HEK293 (cell line): ENCODE results near the gene HMX1.

Experiments
- CTCF ChIA-PET: fragments of 350-600 bp; formaldehyde crosslinking; extraction: SDS; loops from one replicate; lab custom pipeline; 2021; ENCODE audit warnings: antibody characterized with exemption; lab: Yijun Ruan, JAX
- POLR2A ChIA-PET: fragments of 300-600 bp; formaldehyde crosslinking; extraction: SDS; loops from one replicate; lab custom pipeline; 2020; ENCODE audit warnings: antibody characterized with exemption, inconsistent platforms; lab: Yijun Ruan, JAX
- H3K27ac ChIP-seq: fragments of 200-500 bp; sonication (Bioruptor generic); 2 replicates; pipeline ENCODE4 v1.5.1; 2014; ENCODE audit warnings: low read depth, low read length, control low read depth, inconsistent platforms; ENCODE audit errors: extremely low read depth
- H3K36me3 ChIP-seq, 2 experiments: fragments of 200-500 bp in 1 of 2; sonication (Bioruptor generic) in 1 of 2; 1 replicate in 1 of 2; 2 replicates in 1 of 2; pipeline ENCODE4 v1.5.1; 2014 to 2017; ENCODE audit warnings: inconsistent platforms in 2 of 2, low read length in 2 of 2; ENCODE audit not compliant: control insufficient read depth in 2 of 2, insufficient read depth in 1 of 2
- H3K4me1 ChIP-seq: fragments of 200-500 bp; sonication (Bioruptor generic); 2 replicates; pipeline ENCODE4 v1.5.1; 2014; ENCODE audit warnings: mild to moderate bottlenecking, low read length, inconsistent platforms; ENCODE audit not compliant: control insufficient read depth, insufficient read depth
- H3K4me3 ChIP-seq: 2 replicates; pipeline ENCODE4 v1.5.1; 2011; ENCODE audit warnings: low read depth, mild to moderate bottlenecking, control low read depth, low read length, moderate library complexity
- H3K9me3 ChIP-seq: fragments of 200-500 bp; sonication (Bioruptor generic); 2 replicates; pipeline ENCODE4 v1.5.1; 2014; ENCODE audit warnings: low read depth, low read length, inconsistent platforms; ENCODE audit not compliant: control insufficient read depth, insufficient read depth
- KLF7 ChIP-seq: fragments of 450-650 bp; formaldehyde crosslinking; IDR thresholded peaks from 2 replicates; pipeline ENCODE4 v1.5.1; 2016; ENCODE audit warnings: missing biosample characterization, missing genetic modification characterization, borderline replicate concordance
- MEIS1 ChIP-seq: sonication (generic); formaldehyde crosslinking; IDR thresholded peaks from 2 replicates; pipeline ENCODE4 v1.8.1; 2022; ENCODE audit warnings: missing genetic modification reagents, mild to moderate bottlenecking, borderline replicate concordance
- SCRT2 ChIP-seq: fragments of 450-650 bp; formaldehyde crosslinking; IDR thresholded peaks from 2 replicates; pipeline ENCODE4 v1.5.1; 2016; ENCODE audit warnings: missing biosample characterization, missing genetic modification characterization
- SP2 ChIP-seq: fragments of 450-650 bp; formaldehyde crosslinking; IDR thresholded peaks from 2 replicates; pipeline ENCODE4 v1.5.1; 2016; ENCODE audit warnings: missing biosample characterization, missing genetic modification characterization
- ZFP37 ChIP-seq: fragments of 450-650 bp; formaldehyde crosslinking; IDR thresholded peaks from 2 replicates; pipeline ENCODE4 v1.5.1; 2016; ENCODE audit warnings: missing biosample characterization, missing genetic modification characterization
- ZNF2 ChIP-seq: fragments of 450-650 bp; formaldehyde crosslinking; IDR thresholded peaks from 2 replicates; pipeline ENCODE4 v1.5.1; 2016; ENCODE audit warnings: missing biosample characterization, missing genetic modification characterization
- ZNF530 ChIP-seq: fragments of 450-650 bp; formaldehyde crosslinking; IDR thresholded peaks from 2 replicates; pipeline ENCODE4 v1.5.1; 2016; ENCODE audit warnings: low read depth, missing biosample characterization, missing genetic modification characterization
- ZNF571 ChIP-seq: fragments of 450-650 bp; formaldehyde crosslinking; IDR thresholded peaks from 2 replicates; pipeline ENCODE4 v1.5.0; 2017; ENCODE audit warnings: missing biosample characterization, missing genetic modification characterization
- TF ChIP-seq, protein P1 (sequence below): fragments of 450-650 bp; formaldehyde crosslinking; IDR thresholded peaks from 2 replicates; pipeline ENCODE4 v1.5.1; 2016; ENCODE audit warnings: missing biosample characterization, missing genetic modification characterization
- TF ChIP-seq, protein P2 (sequence below): fragments of 450-650 bp; formaldehyde crosslinking; IDR thresholded peaks from 2 replicates; pipeline ENCODE4 v1.5.1; 2016; ENCODE audit warnings: missing biosample characterization, missing genetic modification characterization
- TF ChIP-seq, protein P3 (sequence below): fragments of 450-650 bp; formaldehyde crosslinking; IDR thresholded peaks from 2 replicates; pipeline ENCODE4 v1.5.1; 2016; ENCODE audit warnings: missing biosample characterization, missing genetic modification characterization
- TF ChIP-seq, protein P4 (sequence below): IDR thresholded peaks from 2 replicates; pipeline ENCODE4 v1.6.1; 2011; ENCODE audit warnings: mild to moderate bottlenecking, low read depth, low read length, borderline replicate concordance
- TF ChIP-seq, protein P5 (sequence below): fragments of 450-650 bp; formaldehyde crosslinking; IDR thresholded peaks from 2 replicates; pipeline ENCODE4 v1.5.1; 2016; ENCODE audit warnings: missing biosample characterization, missing genetic modification characterization
- TF ChIP-seq, protein P6 (sequence below): fragments of 450-650 bp; formaldehyde crosslinking; IDR thresholded peaks from 2 replicates; pipeline ENCODE4 v1.5.1; 2016; ENCODE audit warnings: missing biosample characterization, missing genetic modification characterization

HMX1 gene

DNA sequence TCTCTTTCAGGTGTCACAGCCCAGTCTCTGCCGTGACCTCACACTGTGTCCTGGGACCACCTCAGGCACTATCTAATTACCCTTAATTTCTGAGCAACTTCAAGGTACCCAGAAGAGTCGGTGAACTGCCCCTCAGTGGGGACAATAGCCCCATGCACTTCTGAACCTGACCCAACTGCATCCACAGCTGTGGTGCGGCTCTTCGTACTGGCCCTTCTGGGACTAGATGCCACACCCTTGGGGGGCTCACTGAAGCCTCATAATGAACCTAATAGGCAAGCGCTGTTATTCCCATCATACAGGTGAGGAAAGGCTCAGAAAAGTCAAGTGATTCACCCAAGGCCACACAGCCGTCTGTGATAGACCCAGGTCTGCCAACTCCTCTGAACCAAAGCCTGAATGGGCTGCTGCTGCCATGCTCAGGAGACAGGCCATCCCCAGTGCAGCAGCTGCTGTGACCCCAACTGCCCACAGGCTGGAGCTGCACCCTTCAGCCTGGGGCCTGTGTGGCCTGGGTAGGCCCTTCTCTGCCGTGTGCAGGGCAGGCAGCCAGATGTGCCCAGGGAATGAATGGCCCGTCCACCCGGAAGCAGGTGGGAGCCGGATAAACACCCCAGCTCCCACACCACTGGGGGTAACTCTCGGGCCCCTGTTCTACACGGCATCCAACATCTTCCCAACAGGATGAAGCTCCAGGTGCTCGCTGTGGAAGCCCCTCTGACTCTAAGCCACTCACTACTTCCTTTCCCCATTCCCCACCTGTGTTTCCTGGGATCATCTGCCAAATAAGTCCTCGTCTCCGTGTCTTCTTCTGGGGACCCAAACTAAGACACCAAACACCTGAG, 35.9 kb downstream of the HMX1 start:
- no peaks in the 10 kb centered on the region for H3K4me1 ChIP-seq
- ChIA-PET CTCF (interaction anchor here (1.2 kb wide), 1 partner anchor 11 kb away, joined by 6 read pairs; no protein-coding TSS in a partner anchor), POLR2A (no interaction called here)
- no peaks in the 10 kb centered on the region for H3K36me3 ChIP-seq
- H3K27ac ChIP-seq: no peak overlapping the region
- H3K4me3 ChIP-seq: no peak overlapping the region
- H3K9me3 ChIP-seq: no peaks in the 10 kb centered on the region
- TF ChIP-seq, protein P1, sequence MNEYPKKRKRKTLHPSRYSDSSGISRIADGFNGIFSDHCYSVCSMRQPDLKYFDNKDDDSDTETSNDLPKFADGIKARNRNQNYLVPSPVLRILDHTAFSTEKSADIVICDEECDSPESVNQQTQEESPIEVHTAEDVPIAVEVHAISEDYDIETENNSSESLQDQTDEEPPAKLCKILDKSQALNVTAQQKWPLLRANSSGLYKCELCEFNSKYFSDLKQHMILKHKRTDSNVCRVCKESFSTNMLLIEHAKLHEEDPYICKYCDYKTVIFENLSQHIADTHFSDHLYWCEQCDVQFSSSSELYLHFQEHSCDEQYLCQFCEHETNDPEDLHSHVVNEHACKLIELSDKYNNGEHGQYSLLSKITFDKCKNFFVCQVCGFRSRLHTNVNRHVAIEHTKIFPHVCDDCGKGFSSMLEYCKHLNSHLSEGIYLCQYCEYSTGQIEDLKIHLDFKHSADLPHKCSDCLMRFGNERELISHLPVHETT (tag by site-specific recombination): no peak
- TF ChIP-seq, protein P2, sequence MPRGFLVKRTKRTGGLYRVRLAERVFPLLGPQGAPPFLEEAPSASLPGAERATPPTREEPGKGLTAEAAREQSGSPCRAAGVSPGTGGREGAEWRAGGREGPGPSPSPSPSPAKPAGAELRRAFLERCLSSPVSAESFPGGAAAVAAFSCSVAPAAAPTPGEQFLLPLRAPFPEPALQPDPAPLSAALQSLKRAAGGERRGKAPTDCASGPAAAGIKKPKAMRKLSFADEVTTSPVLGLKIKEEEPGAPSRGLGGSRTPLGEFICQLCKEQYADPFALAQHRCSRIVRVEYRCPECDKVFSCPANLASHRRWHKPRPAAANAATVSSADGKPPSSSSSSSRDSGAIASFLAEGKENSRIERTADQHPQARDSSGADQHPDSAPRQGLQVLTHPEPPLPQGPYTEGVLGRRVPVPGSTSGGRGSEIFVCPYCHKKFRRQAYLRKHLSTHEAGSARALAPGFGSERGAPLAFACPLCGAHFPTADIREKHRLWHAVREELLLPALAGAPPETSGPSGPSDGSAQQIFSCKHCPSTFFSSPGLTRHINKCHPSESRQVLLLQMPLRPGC (tag by site-specific recombination): no peak
- TF ChIP-seq ZNF530 (no peak), SCRT2 (tag by site-specific recombination) (no peak), ZNF571 (tag by site-specific recombination) (no peak), KLF7 (tag by site-specific recombination) (no peak), ZNF2 (no peak)
- TF ChIP-seq, protein P3, sequence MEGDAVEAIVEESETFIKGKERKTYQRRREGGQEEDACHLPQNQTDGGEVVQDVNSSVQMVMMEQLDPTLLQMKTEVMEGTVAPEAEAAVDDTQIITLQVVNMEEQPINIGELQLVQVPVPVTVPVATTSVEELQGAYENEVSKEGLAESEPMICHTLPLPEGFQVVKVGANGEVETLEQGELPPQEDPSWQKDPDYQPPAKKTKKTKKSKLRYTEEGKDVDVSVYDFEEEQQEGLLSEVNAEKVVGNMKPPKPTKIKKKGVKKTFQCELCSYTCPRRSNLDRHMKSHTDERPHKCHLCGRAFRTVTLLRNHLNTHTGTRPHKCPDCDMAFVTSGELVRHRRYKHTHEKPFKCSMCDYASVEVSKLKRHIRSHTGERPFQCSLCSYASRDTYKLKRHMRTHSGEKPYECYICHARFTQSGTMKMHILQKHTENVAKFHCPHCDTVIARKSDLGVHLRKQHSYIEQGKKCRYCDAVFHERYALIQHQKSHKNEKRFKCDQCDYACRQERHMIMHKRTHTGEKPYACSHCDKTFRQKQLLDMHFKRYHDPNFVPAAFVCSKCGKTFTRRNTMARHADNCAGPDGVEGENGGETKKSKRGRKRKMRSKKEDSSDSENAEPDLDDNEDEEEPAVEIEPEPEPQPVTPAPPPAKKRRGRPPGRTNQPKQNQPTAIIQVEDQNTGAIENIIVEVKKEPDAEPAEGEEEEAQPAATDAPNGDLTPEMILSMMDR (tag by site-specific recombination): no peak

DNA sequence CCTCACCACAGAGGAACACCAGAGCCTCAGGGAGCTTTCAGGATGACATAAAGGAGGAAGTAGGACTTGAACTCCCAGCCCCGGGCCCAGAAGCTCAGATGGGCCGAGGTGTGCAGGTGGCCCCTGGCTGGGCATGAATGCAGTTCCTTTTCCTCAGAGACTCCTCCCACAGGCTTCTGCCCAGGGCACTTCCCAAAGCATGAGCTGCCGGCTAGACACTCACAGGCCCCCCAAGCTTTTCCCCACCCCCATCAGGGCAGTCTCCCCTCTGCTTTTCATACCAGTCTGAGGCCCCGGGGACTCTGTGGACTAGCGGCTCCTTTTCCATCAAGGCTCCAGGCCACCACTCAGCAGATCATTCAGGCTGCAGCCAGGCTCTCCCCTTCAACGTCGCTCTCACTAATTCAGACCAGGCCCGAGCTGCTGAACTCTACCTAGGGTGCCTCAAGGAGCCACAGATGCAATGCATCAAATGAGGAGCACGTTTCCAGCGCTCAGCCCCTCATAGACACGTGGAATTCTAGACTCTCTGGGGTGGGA, 36.9 kb downstream of the HMX1 start:
- Histone ChIP-seq H3K4me1 (no peaks in the 10 kb centered on the region), H3K9me3 (no peaks in the 10 kb centered on the region), H3K27ac (no peak overlapping the region), H3K36me3 (no peaks in the 10 kb centered on the region), H3K4me3 (no peak overlapping the region)
- POLR2A ChIA-PET: no interaction called here
- TF ChIP-seq, protein P4, sequence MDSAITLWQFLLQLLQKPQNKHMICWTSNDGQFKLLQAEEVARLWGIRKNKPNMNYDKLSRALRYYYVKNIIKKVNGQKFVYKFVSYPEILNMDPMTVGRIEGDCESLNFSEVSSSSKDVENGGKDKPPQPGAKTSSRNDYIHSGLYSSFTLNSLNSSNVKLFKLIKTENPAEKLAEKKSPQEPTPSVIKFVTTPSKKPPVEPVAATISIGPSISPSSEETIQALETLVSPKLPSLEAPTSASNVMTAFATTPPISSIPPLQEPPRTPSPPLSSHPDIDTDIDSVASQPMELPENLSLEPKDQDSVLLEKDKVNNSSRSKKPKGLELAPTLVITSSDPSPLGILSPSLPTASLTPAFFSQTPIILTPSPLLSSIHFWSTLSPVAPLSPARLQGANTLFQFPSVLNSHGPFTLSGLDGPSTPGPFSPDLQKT: no peak
- TF ChIP-seq KLF7 (tag by site-specific recombination): no peak
- no peak for TF ChIP-seq MEIS1
- TF ChIP-seq, protein P5, sequence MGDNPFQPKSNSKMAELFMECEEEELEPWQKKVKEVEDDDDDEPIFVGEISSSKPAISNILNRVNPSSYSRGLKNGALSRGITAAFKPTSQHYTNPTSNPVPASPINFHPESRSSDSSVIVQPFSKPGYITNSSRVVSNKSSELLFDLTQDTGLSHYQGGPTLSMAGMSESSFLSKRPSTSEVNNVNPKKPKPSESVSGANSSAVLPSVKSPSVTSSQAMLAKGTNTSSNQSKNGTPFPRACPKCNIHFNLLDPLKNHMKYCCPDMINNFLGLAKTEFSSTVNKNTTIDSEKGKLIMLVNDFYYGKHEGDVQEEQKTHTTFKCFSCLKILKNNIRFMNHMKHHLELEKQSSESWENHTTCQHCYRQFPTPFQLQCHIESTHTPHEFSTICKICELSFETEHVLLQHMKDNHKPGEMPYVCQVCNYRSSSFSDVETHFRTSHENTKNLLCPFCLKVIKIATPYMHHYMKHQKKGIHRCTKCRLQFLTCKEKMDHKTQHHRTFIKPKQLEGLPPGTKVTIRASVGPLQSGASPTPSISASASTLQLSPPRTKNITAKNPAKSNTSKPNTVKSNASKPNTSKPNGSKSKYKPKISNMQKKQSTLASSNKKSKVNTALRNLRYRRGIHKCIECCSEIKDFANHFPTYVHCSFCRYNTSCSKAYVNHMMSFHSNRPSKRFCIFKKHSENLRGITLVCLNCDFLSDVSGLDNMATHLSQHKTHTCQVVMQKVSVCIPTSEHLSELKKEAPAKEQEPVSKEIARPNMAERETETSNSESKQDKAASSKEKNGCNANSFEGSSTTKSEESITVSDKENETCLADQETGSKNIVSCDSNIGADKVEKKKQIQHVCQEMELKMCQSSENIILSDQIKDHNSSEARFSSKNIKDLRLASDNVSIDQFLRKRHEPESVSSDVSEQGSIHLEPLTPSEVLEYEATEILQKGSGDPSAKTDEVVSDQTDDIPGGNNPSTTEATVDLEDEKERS (tag by site-specific recombination): no peak
- TF ChIP-seq, protein P6, sequence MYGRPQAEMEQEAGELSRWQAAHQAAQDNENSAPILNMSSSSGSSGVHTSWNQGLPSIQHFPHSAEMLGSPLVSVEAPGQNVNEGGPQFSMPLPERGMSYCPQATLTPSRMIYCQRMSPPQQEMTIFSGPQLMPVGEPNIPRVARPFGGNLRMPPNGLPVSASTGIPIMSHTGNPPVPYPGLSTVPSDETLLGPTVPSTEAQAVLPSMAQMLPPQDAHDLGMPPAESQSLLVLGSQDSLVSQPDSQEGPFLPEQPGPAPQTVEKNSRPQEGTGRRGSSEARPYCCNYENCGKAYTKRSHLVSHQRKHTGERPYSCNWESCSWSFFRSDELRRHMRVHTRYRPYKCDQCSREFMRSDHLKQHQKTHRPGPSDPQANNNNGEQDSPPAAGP (tag by site-specific recombination): no peak
- TF ChIP-seq ZFP37 (tag by site-specific recombination): no peak
- no peak for TF ChIP-seq SP2 (tag by site-specific recombination)
- CTCF ChIA-PET: interaction anchor here (0.6 to 1.2 kb wide), 2 partner anchors 12 to 269 kb away, joined by 3 to 6 read pairs; no protein-coding TSS in a partner anchor
